ENCODE data around the gene CREBL2. TPM values are rescaled to one million over a fixed set of nuclear protein-coding genes. Genes with fewer than 3 reads are reported as not detected.

CREBL2 gene
- total and polyA plus RNA-seq, 2 of the 13 experiments (the other 11 are each of a cell fraction or from before 2014, with no cell fraction given), result 6.9 to 8.4 TPM

GRCh38 chr12:12583510-12584178, 28.0 kb upstream of the CREBL2 start (continued):
- TF ChIP-seq ZNF362 (CRISPR knock-in tag; IDR thresholded peaks at IDR 0.05; ENCODE audit: borderline replicate concordance), result no peak
- no peak for TF ChIP-seq ZNF343 (CRISPR knock-in tag; IDR thresholded peaks at IDR 0.05)
- no peak for TF ChIP-seq THAP11 (CRISPR knock-in tag; IDR thresholded peaks at IDR 0.05)
- TF ChIP-seq, protein P1, sequence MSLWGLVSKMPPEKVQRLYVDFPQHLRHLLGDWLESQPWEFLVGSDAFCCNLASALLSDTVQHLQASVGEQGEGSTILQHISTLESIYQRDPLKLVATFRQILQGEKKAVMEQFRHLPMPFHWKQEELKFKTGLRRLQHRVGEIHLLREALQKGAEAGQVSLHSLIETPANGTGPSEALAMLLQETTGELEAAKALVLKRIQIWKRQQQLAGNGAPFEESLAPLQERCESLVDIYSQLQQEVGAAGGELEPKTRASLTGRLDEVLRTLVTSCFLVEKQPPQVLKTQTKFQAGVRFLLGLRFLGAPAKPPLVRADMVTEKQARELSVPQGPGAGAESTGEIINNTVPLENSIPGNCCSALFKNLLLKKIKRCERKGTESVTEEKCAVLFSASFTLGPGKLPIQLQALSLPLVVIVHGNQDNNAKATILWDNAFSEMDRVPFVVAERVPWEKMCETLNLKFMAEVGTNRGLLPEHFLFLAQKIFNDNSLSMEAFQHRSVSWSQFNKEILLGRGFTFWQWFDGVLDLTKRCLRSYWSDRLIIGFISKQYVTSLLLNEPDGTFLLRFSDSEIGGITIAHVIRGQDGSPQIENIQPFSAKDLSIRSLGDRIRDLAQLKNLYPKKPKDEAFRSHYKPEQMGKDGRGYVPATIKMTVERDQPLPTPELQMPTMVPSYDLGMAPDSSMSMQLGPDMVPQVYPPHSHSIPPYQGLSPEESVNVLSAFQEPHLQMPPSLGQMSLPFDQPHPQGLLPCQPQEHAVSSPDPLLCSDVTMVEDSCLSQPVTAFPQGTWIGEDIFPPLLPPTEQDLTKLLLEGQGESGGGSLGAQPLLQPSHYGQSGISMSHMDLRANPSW (CRISPR knock-in tag; IDR thresholded peaks at IDR 0.05; ENCODE audit: borderline replicate concordance), result no peak
- TF ChIP-seq ZBTB37 (CRISPR knock-in tag; IDR thresholded peaks at IDR 0.05), result no peak
- no peak for TF ChIP-seq ZNF776 (CRISPR knock-in tag; IDR thresholded peaks at IDR 0.05)

All from HepG2 (cell line).